Skin of body (tissue), 2 donors: ENCODE data around the gene SHB. TPM values are rescaled to one million over a fixed set of nuclear protein-coding genes. Genes with fewer than 3 reads are reported as not detected.

Experiments
- DNase-seq: peaks from one replicate; lab custom pipeline; 2025; lab: John Stamatoyannopoulos, UW
- total RNA-seq: library from RNA; depleted of rRNA; stranded (reverse); fragments of >200 nt; gene quantifications from one replicate; pipeline ENCODE4 v1.2.3, GENCODE V29; 2014

Gene SHB
- total RNA-seq, 1 donor from 2014 or later = 10.9 TPM

DNA sequence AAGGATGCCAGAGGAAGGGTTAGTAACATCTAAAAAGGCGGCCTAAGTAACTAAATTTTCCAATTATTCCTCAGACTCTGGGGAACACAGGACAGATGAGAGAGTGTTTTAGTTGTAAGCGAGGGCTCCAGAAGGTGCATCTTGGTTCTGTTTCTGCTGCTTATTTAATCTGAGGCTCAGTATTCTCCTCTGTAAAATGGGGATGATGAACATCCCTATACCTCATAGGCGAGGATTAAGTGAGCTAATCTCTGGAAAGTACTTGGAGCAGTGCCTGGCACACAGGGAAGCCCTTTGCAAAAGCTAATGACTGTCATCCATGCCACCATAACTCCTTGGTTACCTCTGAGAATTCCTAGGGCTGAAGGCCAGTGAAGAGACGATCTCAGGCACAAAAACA, 59.0 kb downstream of the SHB start:
- DNase-seq = no peak

GRCh38 chr9:38009035-38009501, 60.0 kb downstream of the SHB start:
- DNase-seq = no peak

DNA sequence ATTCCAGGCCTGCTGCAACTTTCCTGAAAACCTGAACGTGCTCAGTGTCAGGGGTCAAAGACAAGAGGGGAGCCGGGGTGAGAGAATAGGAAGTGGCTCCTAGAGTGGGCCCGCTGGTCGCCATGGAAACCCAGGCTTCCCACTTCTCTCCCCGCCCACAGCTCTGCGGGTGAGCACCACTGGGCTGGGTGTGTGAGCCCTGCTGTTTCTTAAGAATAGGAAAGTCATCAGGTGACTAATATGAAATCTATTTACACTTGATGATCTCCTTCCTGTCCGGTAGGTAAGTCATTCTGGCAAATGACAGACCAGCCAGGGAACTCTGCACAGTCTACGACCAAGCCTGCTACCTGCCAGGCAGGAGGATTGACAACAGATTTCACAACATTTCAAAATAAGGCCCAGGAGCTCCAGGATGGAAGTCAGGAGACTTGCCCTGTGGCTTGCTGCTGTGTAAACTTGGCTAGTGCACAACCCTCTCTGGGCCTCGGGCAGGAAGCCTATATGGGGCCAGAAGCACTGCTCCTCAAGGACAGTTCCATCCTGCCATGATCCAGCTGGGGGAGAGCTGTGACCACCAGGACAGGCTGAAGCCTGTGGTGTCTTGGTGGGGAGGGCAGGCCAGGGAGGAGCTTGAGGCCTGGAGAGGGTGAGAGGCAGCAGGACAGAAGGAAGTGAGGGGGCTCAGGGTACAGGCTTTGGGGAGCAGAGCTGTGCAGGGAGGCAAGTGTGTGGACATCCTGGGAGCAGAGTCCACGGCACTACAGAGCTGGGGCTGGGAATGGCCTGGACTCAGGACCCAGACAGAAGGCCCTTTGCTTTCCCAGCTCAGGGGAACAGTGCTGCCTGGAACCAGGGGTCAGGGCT, 60.6 kb downstream of the SHB start:
- no peak for DNase-seq

- DNase-seq = no peak
These were observed 62.0 kb downstream of the SHB start for GRCh38 chr9:38007016-38007415.

DNA sequence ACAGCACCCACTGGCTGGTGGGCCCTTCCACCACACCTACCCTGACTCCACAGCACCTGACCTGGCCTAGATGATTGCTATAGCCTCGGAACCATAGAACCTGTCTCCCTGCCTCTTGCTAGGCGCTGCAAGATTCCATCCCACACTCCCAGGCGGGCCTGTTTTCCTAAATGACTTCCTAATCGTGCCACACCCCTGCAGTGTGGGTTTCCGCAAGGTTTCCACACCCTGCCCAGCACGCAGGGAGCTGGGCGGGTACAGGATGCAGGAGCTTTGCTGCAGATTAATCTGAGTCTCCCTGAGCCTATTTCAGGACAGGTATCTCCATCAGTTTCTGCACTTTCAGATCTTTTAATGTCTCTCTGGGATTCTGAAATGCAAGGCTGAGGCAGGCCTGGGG, 62.9 kb downstream of the SHB start:
- no peak for DNase-seq

DNA sequence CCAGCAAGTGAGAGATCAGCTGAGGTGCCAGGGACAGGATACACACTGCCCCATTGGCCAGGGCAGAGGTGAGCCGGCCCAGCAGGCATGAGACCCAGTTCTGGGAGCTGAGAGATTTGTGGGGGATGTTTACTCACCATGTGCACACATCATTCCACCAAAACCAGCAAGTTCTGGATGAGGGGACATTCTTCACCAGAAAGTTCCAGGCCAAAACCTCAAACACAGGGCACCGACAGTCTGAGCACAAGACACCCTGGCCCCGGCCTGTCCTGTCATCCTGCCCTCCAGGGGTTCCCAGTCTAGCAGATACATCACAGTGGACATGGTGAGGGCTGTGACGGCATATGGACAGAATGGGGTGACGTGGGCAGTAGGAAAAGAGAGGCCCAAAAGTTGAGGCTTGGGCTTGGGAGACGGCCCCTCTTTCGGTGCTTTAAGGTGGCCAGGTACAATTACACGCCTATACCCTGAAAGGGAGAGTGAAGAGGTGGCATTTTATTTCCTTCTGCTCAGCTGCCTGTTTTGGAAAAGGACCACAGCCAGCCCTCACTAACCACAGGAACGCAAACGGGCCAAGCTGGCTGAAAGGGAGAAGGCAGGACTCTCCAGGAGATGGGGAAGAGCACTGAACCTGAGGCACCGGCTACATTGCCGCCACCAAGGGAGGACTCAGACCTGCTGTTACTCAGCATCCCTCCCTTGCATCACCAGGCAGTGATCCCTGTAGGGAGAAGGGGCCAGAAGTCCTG, 64.0 kb downstream of the SHB start:
- DNase-seq = no peak

GRCh38 chr9:38003946-38004808, 64.8 kb downstream of the SHB start:
- no peak for DNase-seq

- no peak for DNase-seq
These were observed 65.8 kb downstream of the SHB start for GRCh38 chr9:38003230-38003629.

DNA sequence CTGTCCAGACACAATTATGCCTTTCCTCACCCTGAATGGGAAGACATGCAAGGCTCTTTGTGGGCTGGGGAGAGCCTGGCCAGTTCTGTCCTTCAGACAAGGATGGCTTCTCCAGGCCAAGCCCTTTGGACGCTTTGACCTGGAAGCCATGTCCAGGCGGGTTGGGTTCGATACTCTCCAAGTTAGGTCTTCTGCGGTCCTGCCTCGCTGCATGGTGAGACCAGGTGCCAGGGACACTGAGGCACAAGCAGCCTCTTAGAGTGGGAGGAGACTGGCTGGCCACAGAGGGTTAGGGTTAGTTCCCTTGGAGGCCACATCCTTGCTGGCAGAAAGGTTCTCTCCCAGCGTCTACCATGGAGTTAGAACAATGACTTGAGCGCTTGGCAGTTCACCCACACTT, 67.6 kb downstream of the SHB start:
- DNase-seq = no peak

DNA sequence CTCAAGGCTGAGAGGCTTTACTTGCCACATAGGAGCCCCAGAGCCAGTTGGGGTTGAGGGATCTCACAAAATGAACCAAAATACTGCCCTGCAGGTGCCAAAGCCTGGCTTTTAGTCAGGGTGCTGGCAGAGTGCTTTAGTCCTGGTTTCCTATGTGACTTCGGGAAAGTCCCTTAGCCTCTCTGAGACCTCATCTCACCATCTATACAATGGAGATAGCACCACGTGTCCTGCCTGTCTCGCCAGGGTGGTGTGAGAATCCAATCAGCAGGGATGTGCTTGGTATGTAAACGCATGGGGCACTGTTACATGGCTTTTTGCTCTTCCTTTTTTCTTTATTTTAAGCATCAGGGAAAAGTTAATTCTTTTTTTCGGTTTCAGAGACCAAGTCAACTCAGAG, 68.3 kb downstream of the SHB start:
- no peak for DNase-seq

DNA sequence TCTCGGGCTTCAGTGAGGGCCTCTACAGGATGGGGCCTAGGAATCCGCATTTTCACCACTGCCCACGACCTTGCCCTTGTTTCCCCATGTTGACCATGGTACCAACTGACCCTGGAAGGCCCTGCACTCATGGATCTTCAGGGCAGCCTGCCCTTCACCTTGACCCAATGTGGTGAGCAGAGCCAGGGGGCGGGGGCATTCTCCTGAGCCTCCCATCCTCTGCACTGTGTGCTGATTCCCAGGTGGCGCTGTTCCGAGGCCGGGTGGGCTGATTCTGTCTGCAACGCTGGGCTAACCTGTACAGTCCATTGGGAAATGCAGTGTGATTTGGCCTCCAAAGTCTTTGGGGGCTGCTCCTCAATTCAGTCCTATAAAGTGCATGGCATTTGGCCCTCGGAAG, 68.7 kb downstream of the SHB start:
- DNase-seq = no peak

DNA sequence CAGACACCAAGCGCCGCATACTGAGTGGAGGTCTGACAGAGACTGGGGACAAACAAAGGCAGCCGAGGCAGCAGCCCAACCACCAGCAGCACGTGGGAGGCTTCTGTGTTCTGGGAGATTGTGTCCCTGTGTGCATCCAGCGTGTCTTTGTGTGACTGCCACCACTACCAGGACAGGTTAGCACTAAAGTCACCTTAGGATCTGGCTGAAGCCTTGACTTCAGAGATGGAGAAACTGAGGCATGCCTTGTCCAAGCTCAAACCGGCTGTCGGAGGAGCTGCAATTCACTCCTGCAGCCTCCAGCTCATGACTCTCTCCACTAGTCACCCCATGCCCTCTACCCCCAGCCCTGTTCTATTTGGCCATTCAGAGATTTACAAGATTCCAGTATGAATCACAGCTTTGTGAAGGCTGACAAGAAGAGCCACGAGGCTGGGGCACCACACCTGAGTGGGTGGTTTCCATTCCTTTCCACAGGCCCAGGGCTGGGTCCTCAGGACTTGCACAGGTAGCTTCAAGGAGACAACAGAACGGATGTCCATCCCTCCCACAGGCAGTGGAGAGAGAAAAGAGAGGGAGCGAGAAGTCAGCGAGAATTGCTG, 69.3 kb downstream of the SHB start:
- no peak for DNase-seq

GRCh38 chr9:37998881-37999587, 70.0 kb downstream of the SHB start:
- no peak for DNase-seq

- DNase-seq = no peak
These were observed 71.2 kb downstream of the SHB start for GRCh38 chr9:37997636-37998374.

GRCh38 chr9:37996819-37997217, 72.2 kb downstream of the SHB start:
- DNase-seq = no peak

- no peak for DNase-seq
These were observed 72.8 kb downstream of the SHB start for GRCh38 chr9:37995961-37996818.

GRCh38 chr9:37995348-37995737, 73.7 kb downstream of the SHB start:
- no peak for DNase-seq

DNA sequence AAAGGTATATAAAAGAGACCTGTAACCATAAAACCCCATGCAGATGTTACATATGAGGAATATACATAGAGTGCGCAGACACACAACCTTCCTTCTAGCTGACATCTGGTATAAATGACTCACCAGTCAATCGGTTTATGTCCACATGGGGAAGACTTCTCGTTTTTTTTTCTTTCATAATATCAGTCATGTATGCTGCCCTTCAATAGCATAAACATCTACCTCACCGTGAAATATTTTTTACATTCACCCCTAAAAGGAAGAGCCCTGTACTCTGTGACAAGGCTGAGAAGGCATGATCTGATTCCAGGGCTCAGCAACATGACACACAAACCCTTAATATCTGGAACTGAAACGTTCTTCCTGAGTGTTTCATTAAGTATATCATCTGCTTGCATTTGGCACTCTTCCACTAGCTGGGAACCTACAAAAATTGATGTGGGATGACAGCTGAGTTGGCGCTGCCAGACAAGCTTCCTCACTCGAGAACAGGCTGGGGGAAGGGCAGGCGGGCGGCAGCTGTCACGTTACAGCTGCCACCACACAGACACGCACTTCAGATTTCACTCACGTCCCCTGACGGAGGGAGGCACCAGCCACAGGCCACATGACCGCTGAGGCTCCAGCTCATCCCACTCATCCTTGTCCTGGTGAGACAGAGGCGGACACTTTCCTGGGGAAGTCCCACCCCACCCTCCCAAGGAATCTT, 74.2 kb downstream of the SHB start:
- DNase-seq = peak; percentile 86
